Prostate gland (tissue), 2 donors: ENCODE results near the gene DERL3. TPM values are rescaled to one million over a fixed set of nuclear protein-coding genes. Genes with fewer than 3 reads are reported as not detected.
"Not testable (repeated sequence)": the region's sequence is repeated elsewhere in the genome, so short reads cannot be mapped to it uniquely, and the experiment has no call there.

Experiments used
- DNase-seq: peaks from one replicate; pipeline ENCODE4 v3.0.0-alpha.2; 2019; ENCODE audit warnings: low spot score
- H3K27ac ChIP-seq, 2 donors: fragments of 200-600 bp; sonication (generic); 2 replicates each; pipeline ENCODE4 v1.5.1; 2017 to 2019
- H3K27me3 ChIP-seq: fragments of 200-600 bp; sonication (generic); replicated peaks from 2 replicates; pipeline ENCODE4 v1.5.1; 2019; ENCODE audit not compliant: insufficient read depth
- H3K36me3 ChIP-seq, 2 donors: fragments of 200-600 bp; sonication (generic); 1 replicate in 1 of 2; 2 replicates in 1 of 2; pipeline versions ENCODE4 v1.5.1 to v1.8.1; 2017 to 2019
- H3K4me1 ChIP-seq: fragments of 200-600 bp; sonication (generic); replicated peaks from 2 replicates; pipeline ENCODE4 v1.5.1; 2019
- H3K4me3 ChIP-seq, 2 donors: fragments of 200-600 bp; sonication (generic); 2 replicates each; pipeline ENCODE4 v1.5.1; 2017 to 2019
- H3K9me3 ChIP-seq: fragments of 200-600 bp; sonication (generic); 2 replicates; pipeline ENCODE4 v1.5.1; 2017
- CTCF ChIP-seq, 4 experiments: fragments of 200-600 bp in 2 of 4; fragments of 450-650 bp in 2 of 4; sonication (generic) in 2 of 4; IDR thresholded peaks; 1 replicate in 3 of 4; 2 replicates in 1 of 4; pipeline ENCODE4 v1.5.1; 2016 to 2019; ENCODE audit warnings: antibody characterized with exemption in 4 of 4, mild to moderate bottlenecking in 2 of 4, moderate library complexity in 2 of 4
- POLR2A ChIP-seq: fragments of 450-650 bp; IDR thresholded peaks from one replicate; pipeline ENCODE4 v1.6.1; 2016; ENCODE audit warnings: antibody characterized with exemption, mild to moderate bottlenecking
- POLR2AphosphoS5 ChIP-seq: sonication (generic); formaldehyde crosslinking; IDR thresholded peaks from one replicate; pipeline ENCODE4 v1.6.1; 2017; ENCODE audit warnings: antibody characterized with exemption
- WGBS: methylation state at CpG from one replicate; pipeline ENCODE4 v1.1.5; 2018; 5-methylcytosine and 5-hydroxymethylcytosine counted together
- intact Hi-C: fragments of 100-400 bp; cut with DNase I; formaldehyde crosslinking; loops from one replicate; pipeline ENCODE4 v1.14.2; 2022
- total RNA-seq, 2 donors: library from RNA; depleted of rRNA; stranded (reverse); fragments of >200 nt; gene quantifications; one replicate each; pipeline ENCODE4 v1.1.0, GENCODE V29; 2016

Gene DERL3
- total RNA-seq, 2 donors from 2014 or later, result 6.9 TPM; not detected in 1

DNA sequence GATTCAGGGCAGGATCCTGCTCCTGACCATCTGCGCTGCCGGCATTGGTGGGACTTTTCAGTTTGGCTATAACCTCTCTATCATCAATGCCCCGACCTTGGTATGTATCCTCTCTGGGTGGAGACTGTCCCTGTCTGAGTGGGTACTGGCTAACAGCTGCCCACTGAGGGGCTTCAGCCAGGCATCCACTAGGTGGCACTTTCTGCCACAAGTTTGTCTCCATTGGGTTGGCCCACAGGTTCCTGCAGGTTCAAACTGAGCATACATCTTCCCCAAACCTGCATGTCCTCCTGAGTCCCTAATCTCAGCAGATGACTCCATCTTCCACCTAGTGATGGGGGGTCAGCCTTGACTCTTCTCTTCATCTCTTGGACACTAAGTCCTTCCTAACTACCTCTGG is 23.3 kb upstream of the DERL3 start:
- intact Hi-C loops, result no loop called here
- H3K27ac ChIP-seq, result no peak overlapping the region
- H3K4me1 ChIP-seq, result no peaks in the 10 kb centered on the region
- H3K36me3 ChIP-seq, result no peaks in the 10 kb centered on the region
- peak; percentile 27 for DNase-seq
- H3K4me3 ChIP-seq, result no peak overlapping the region
- H3K27me3 ChIP-seq, result no peaks in the 10 kb centered on the region
- no peaks in the 10 kb centered on the region for H3K9me3 ChIP-seq
- TF ChIP-seq CTCF (IDR thresholded peaks at IDR 0.05), result peak in 3 of 4 experiments; percentile 31 to 69 (median 33)
- TF ChIP-seq POLR2A, result no peak
- no peak for TF ChIP-seq POLR2AphosphoS5
- 79% methylated on average over 3 of the region's 3 CpGs for WGBS

DNA sequence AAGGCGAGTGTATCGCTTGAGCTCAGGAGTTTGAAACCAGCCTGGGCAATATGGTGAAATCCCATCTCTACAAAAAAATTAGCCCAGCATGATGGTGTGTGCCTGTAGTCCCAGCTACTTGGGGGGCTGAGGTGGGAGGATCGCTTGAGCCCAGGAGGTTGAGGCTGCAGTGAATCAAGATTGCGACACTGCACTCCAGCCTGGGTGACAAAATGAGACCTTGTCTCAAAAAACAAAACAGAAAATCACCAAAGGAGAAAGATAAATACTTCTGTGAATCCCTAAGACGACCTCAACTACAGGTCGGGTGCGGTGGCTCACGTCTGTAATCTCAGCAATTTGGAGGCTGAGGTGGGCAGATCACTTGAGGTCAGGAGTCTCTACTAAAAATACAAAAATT is 21.4 kb upstream of the DERL3 start:
- H3K27me3 ChIP-seq, intact Hi-C loops, H3K4me1 ChIP-seq, H3K9me3 ChIP-seq, H3K4me3 ChIP-seq, DNase-seq, H3K36me3 ChIP-seq, H3K27ac ChIP-seq: not testable (repeated sequence)
- 97% methylated on average over 8 of the region's 8 CpGs for WGBS

GRCh38 chr22:23859201-23859600 is 20.4 kb upstream of the DERL3 start:
- no peak for TF ChIP-seq POLR2AphosphoS5
- no peak for TF ChIP-seq CTCF (IDR thresholded peaks at IDR 0.05)
- TF ChIP-seq POLR2A, result no peak
- Histone ChIP-seq H3K27me3 (no peaks in the 10 kb centered on the region), H3K4me3 (no peak overlapping the region), H3K9me3 (no peaks in the 10 kb centered on the region), H3K36me3 (no peaks in the 10 kb centered on the region), H3K27ac (no peak overlapping the region), H3K4me1 (no peaks in the 10 kb centered on the region)
- 96% methylated on average over 4 of the region's 4 CpGs for WGBS
- intact Hi-C loops, result loop anchor here (5.0 kb wide), 1 partner anchor 327 kb away; no protein-coding TSS in a partner anchor
- no peak for DNase-seq

DNA sequence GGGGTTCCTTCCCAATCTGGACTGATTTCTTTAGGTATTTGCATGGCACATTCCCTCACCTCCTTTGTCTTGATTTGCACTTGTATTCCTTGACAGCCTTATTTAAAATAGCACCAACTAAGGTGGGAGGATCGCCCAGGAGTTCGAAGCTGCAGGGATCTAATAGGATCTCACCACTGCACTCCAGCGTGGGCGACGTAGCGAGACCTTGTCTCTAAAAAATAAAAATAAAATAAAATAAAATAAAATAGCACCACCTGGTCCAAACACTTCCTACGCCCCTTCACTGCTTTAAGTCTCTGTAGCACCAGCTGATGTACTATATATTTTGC is 19.6 kb upstream of the DERL3 start:
- no peaks in the 10 kb centered on the region for H3K9me3 ChIP-seq
- H3K36me3 ChIP-seq, result no peaks in the 10 kb centered on the region
- WGBS, result 55% methylated on average over 7 of the region's 7 CpGs
- DNase-seq, result no peak
- intact Hi-C loops, result loop anchor here (5.0 kb wide), 1 partner anchor 326 kb away; no protein-coding TSS in a partner anchor
- H3K4me3 ChIP-seq, result peak overlapping the region; percentile 45 to 51
- H3K27me3 ChIP-seq, result no peaks in the 10 kb centered on the region
- no peak overlapping the region for H3K27ac ChIP-seq
- H3K4me1 ChIP-seq, result no peaks in the 10 kb centered on the region
- TF ChIP-seq POLR2A (no peak), CTCF (IDR thresholded peaks at IDR 0.05) (peak in 1 of 4 experiments; percentile 13)

DNA sequence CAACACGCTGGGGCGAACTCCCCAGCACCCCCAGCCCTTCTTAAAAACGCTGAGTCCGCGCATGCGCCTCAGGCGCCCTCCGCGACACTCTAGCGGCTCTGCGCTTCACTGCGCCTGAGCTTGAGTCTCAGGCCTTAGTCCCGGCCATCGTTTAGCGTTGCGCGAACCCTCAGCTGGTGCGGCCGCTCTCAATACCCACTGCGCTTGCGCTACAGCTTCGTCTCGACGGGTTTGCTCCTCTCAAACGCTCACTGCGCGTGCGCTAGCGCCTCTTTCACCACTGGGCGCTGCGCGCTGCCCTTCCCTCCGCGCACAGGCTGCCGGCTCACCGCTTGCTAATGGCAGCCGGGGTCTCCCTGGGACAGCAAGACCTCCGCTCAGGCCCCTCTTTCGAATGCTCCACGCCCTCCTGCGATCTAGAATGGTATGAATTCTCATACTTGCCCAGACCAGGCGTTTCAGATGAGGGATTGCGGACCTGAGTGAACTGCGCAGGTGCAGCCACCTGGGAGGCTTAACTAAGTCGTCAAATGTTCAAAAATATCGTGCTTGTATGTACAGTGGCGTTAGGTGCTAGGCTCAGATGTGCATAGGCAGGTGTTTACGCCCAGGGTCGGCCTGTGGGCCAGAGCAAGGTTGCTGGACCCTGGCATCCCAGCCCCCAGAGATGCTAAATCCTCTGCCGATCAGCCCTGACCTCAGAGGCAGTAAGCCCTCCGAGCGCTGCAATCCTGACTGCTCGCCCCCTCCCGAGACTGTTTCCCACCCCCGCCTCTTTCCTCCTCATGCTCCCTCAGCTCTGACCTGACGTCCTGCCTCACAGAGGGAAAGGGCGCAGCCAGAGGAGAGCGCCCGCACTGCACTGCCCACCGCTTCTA is 19.0 kb upstream of the DERL3 start, which contains the start of gene SLC2A11:
Gene SLC2A11, plus strand, starts transcription at position 270 of the 878 bp plus-strand sequence. Its CDS starts 125 bp downstream, at position 395.
- peak; percentile 95 for DNase-seq
- 0% methylated on average over 32 of the region's 60 CpGs for WGBS
- H3K27me3 ChIP-seq, result no peaks in the 10 kb centered on the region
- H3K4me1 ChIP-seq, result no peaks in the 10 kb centered on the region
- H3K27ac ChIP-seq, result peak within 1 kb of the TSS; percentile 87 to 89
- H3K36me3 ChIP-seq, result no peaks in the 10 kb centered on the region
- H3K4me3 ChIP-seq, result peak within 1 kb of the TSS; percentile 45 to 51
- intact Hi-C loops, result loop anchor here (5.0 kb wide), 1 partner anchor 326 kb away; no protein-coding TSS in a partner anchor
- peak; percentile 95 for TF ChIP-seq POLR2AphosphoS5
- TF ChIP-seq CTCF (IDR thresholded peaks at IDR 0.05), result peak in 3 of 4 experiments; percentile 23 to 55 (median 53)
- peak; percentile 83 for TF ChIP-seq POLR2A
- H3K9me3 ChIP-seq, result no peaks in the 10 kb centered on the region
